DND-41 (cell line): ENCODE measurements around the gene HCN2.

Experiments
- CTCF ChIP-seq: IDR thresholded peaks from 2 replicates; pipeline ENCODE4 v1.5.1; 2012; ENCODE audit warnings: borderline replicate concordance, low read length, moderate library complexity, mild to moderate bottlenecking; ENCODE audit not compliant: poor library complexity, severe bottlenecking; ENCODE audit errors: extremely low read depth
- EZH2 ChIP-seq: IDR thresholded peaks from 3 replicates; pipeline ENCODE4 v1.6.1; 2012; ENCODE audit warnings: borderline replicate concordance, low read depth, mild to moderate bottlenecking, moderate library complexity, low read length, inconsistent platforms; ENCODE audit not compliant: severe bottlenecking

DNA sequence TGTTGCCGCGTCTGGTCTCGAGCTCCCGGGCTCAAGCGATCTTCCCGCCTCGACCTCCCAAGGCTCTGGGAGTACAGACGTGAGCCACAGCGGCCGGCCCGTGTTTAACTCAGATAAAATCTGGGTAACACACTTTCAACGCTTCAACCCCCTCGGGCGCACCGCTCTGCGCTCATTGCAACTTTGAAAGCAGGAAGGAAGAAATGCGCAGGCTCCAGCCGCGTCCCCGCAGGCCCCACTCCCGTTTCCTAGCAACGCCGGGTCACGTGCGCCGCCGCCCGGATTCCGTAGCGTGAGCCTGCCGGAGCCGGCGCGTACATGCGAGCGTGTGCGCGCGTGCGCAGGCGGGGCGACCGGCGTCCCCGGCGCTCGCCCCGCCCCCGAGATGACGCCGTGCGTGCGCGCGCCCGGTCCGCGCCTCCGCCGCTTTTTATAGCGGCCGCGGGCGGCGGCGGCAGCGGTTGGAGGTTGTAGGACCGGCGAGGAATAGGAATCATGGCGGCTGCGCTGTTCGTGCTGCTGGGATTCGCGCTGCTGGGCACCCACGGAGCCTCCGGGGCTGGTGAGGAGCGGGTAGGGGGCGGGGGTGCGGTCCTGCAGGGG lies 17.4 kb upstream of the HCN2 start, which contains the start of gene BSG:
- no peak for TF ChIP-seq CTCF
- TF ChIP-seq EZH2 = no peak
